Measurements from ENCODE around the gene TMC8.
"Not testable (repeated sequence)": the region's sequence is repeated elsewhere in the genome, so short reads cannot be mapped to it uniquely, and the experiment has no call there.

TMC8 gene

GRCh38 chr17:78147315-78147998 lies 16.9 kb downstream of the TMC8 start:
- DNase-seq, result no peak

GRCh38 chr17:78148286-78149016 lies 17.9 kb downstream of the TMC8 start:
- DNase-seq, result no peak

GRCh38 chr17:78151514-78152008 lies 21.0 kb downstream of the TMC8 start:
- DNase-seq, result no peak

GRCh38 chr17:78154903-78155811 lies 24.6 kb downstream of the TMC8 start:
- DNase-seq, result peak in 1 of 56 donors; percentile 24

- DNase-seq, result no peak
These were observed 29.1 kb downstream of the TMC8 start for GRCh38 chr17:78159575-78160158.

GRCh38 chr17:78163881-78164747 lies 33.5 kb downstream of the TMC8 start:
- no peak for DNase-seq

- DNase-seq, result no peak
These were observed 34.4 kb downstream of the TMC8 start for GRCh38 chr17:78164748-78165607.

GRCh38 chr17:78166416-78166815 lies 35.8 kb downstream of the TMC8 start:
- DNase-seq, result no peak

- peak in 45 of 56 donors; percentile 4 to 84 (median 43) for DNase-seq
These were observed 37.8 kb downstream of the TMC8 start, which contains the start of gene SYNGR2 for GRCh38 chr17:78168242-78168902. SYNGR2 (plus strand) TSS chr17:78168581; CDS start chr17:78168617, 36 bp downstream.

GRCh38 chr17:78168903-78169793 lies 38.6 kb downstream of the TMC8 start:
- peak in 39 of 56 donors; percentile 7 to 74 (median 39) for DNase-seq

GRCh38 chr17:78170692-78171590 lies 40.4 kb downstream of the TMC8 start:
- DNase-seq, result no peak

- DNase-seq, result not testable (repeated sequence)
These were observed 41.1 kb downstream of the TMC8 start for GRCh38 chr17:78171591-78172248.

GRCh38 chr17:78172249-78173051 lies 41.9 kb downstream of the TMC8 start:
- DNase-seq, result peak in 4 of 56 donors; percentile 20 to 37 (median 28)

- DNase-seq, result no peak
These were observed 42.6 kb downstream of the TMC8 start for GRCh38 chr17:78173097-78173715.
